Uterus (tissue), 4 donors: Measurements from ENCODE around the gene SART1. TPM values are rescaled to one million over a fixed set of nuclear protein-coding genes. Genes with fewer than 3 reads are reported as not detected.
A peak's percentile ranks its signal among the peaks of the same experiment; 100 is the strongest.

ENCODE experiments used
- DNase-seq, 2 donors: peaks; one replicate each; pipeline ENCODE4 v3.0.0-alpha.2; 2019 to 2020
- H3K27ac ChIP-seq, 2 donors: fragments of 200-600 bp; sonication (generic); 1 replicate in 1 of 2; 2 replicates in 1 of 2; pipeline ENCODE4 v1.5.1; 2016 to 2018
- H3K27me3 ChIP-seq, 2 donors: fragments of 200-600 bp; sonication (generic); one replicate each; pipeline ENCODE4 v1.5.1; 2018 to 2019; ENCODE audit warnings: control low read depth in 1 of 2
- H3K36me3 ChIP-seq, 2 donors: fragments of 200-600 bp; sonication (generic); one replicate each; pipeline ENCODE4 v1.5.1; 2019; ENCODE audit warnings: control low read depth in 1 of 2
- H3K4me1 ChIP-seq, 2 donors: fragments of 200-600 bp; sonication (generic); one replicate each; pipeline ENCODE4 v1.5.1; 2018 to 2019; ENCODE audit warnings: control low read depth in 1 of 2
- H3K4me3 ChIP-seq, 2 donors: fragments of 200-600 bp; sonication (generic); 1 replicate in 1 of 2; 2 replicates in 1 of 2; pipeline ENCODE4 v1.5.1; 2018 to 2019; ENCODE audit warnings: mild to moderate bottlenecking in 1 of 2
- H3K9me3 ChIP-seq, 2 donors: fragments of 200-600 bp; sonication (generic); one replicate each; pipeline ENCODE4 v1.5.1; 2019; ENCODE audit warnings: control low read depth in 1 of 2
- CTCF ChIP-seq, 4 experiments: fragments of 200-600 bp in 2 of 4; fragments of 450-650 bp in 2 of 4; sonication (generic) in 2 of 4; IDR thresholded peaks; one replicate each; pipeline ENCODE4 v1.5.1; 2016 to 2019; ENCODE audit warnings: antibody characterized with exemption in 4 of 4, mild to moderate bottlenecking in 2 of 4, moderate library complexity in 1 of 4
- POLR2A ChIP-seq, 2 donors: fragments of 450-650 bp; IDR thresholded peaks; one replicate each; pipeline ENCODE4 v1.6.1; 2016; ENCODE audit warnings: antibody characterized with exemption in 2 of 2, mild to moderate bottlenecking in 1 of 2, moderate library complexity in 1 of 2
- intact Hi-C: fragments of 100-400 bp; cut with DNase I; formaldehyde crosslinking; loops from one replicate; pipeline ENCODE4 v1.15.1; 2023; ENCODE audit warnings: low total_unique reads
- total RNA-seq, 4 donors: library from RNA; depleted of rRNA in 3 of 4; stranded (reverse); fragments of >200 nt in 3 of 4; gene quantifications; one replicate each; pipeline versions ENCODE4 v1.1.0 to v1.2.4, GENCODE V29; 2014 to 2023
- donor health status: DM: yes; HTN: yes; CAD: no.

The SART1 gene
- total RNA-seq, 4 donors from 2014 or later = 10.3 to 77.9 (median 30.5) TPM

GRCh38 chr11:66002648-66003225 is 41.2 kb downstream of the SART1 start:
- H3K4me3 ChIP-seq = peak overlapping the region; percentile 81 to 90
- H3K36me3 ChIP-seq = no peaks in the 10 kb centered on the region
- TF ChIP-seq POLR2A (IDR thresholded peaks at IDR 0.05) = no peak
- TF ChIP-seq CTCF (IDR thresholded peaks at IDR 0.05) = peak in 1 of 4 experiments; percentile 17
- H3K27ac ChIP-seq = peak overlapping the region; percentile 89 to 95
- intact Hi-C loops = no loop called here
- no peaks in the 10 kb centered on the region for H3K27me3 ChIP-seq
- no peaks in the 10 kb centered on the region for H3K9me3 ChIP-seq
- H3K4me1 ChIP-seq = peaks cover 6 to 12% of the 10 kb centered on the region in 2 donors
- DNase-seq = peak; percentile 57 to 63

- peaks cover 6 to 12% of the 10 kb centered on the region in 2 donors for H3K4me1 ChIP-seq
- no peaks in the 10 kb centered on the region for H3K27me3 ChIP-seq
- H3K4me3 ChIP-seq = peak overlapping the region; percentile 81 to 90
- H3K27ac ChIP-seq = peak overlapping the region; percentile 89 to 95
- no peak for DNase-seq
- intact Hi-C loops = no loop called here
- TF ChIP-seq CTCF (IDR thresholded peaks at IDR 0.05) = no peak
- no peak for TF ChIP-seq POLR2A (IDR thresholded peaks at IDR 0.05)
- H3K9me3 ChIP-seq = no peaks in the 10 kb centered on the region
- no peaks in the 10 kb centered on the region for H3K36me3 ChIP-seq
Observed at GRCh38 chr11:66003291-66003690, 41.8 kb downstream of the SART1 start.

GRCh38 chr11:66004186-66004585 is 42.7 kb downstream of the SART1 start:
- no peak overlapping the region for H3K27ac ChIP-seq
- no peaks in the 10 kb centered on the region for H3K36me3 ChIP-seq
- DNase-seq = no peak
- H3K27me3 ChIP-seq = no peaks in the 10 kb centered on the region
- H3K4me3 ChIP-seq = no peak overlapping the region
- TF ChIP-seq POLR2A (IDR thresholded peaks at IDR 0.05) (no peak), CTCF (IDR thresholded peaks at IDR 0.05) (no peak)
- peaks cover 6 to 11% of the 10 kb centered on the region in 2 donors for H3K4me1 ChIP-seq
- H3K9me3 ChIP-seq = no peaks in the 10 kb centered on the region
- intact Hi-C loops = no loop called here

- H3K9me3 ChIP-seq = no peaks in the 10 kb centered on the region
- H3K27ac ChIP-seq = no peak overlapping the region
- intact Hi-C loops = no loop called here
- TF ChIP-seq CTCF (IDR thresholded peaks at IDR 0.05) = no peak
- TF ChIP-seq POLR2A (IDR thresholded peaks at IDR 0.05) = no peak
- no peak for DNase-seq
- H3K4me3 ChIP-seq = no peak overlapping the region
- no peaks in the 10 kb centered on the region for H3K27me3 ChIP-seq
- peaks cover 3 to 8% of the 10 kb centered on the region in 2 donors for H3K4me1 ChIP-seq
- H3K36me3 ChIP-seq = no peaks in the 10 kb centered on the region
Observed at GRCh38 chr11:66006134-66006890, 44.8 kb downstream of the SART1 start.

GRCh38 chr11:66006891-66007176 is 45.3 kb downstream of the SART1 start:
- no peak for DNase-seq
- peaks cover 3 to 10% of the 10 kb centered on the region in 2 donors for H3K4me1 ChIP-seq
- H3K4me3 ChIP-seq = no peak overlapping the region
- no peak overlapping the region for H3K27ac ChIP-seq
- intact Hi-C loops = no loop called here
- H3K9me3 ChIP-seq = no peaks in the 10 kb centered on the region
- TF ChIP-seq CTCF (IDR thresholded peaks at IDR 0.05) (no peak), POLR2A (IDR thresholded peaks at IDR 0.05) (no peak)
- no peaks in the 10 kb centered on the region for H3K27me3 ChIP-seq
- no peaks in the 10 kb centered on the region for H3K36me3 ChIP-seq
